ENCODE data around the gene STAB1. TPM values are rescaled to one million over a fixed set of nuclear protein-coding genes. Genes with fewer than 3 reads are reported as not detected.

Gene STAB1
- polyA plus RNA-seq, 4 donors: 31.3 to 42.3 (median 38.5) TPM

DNA sequence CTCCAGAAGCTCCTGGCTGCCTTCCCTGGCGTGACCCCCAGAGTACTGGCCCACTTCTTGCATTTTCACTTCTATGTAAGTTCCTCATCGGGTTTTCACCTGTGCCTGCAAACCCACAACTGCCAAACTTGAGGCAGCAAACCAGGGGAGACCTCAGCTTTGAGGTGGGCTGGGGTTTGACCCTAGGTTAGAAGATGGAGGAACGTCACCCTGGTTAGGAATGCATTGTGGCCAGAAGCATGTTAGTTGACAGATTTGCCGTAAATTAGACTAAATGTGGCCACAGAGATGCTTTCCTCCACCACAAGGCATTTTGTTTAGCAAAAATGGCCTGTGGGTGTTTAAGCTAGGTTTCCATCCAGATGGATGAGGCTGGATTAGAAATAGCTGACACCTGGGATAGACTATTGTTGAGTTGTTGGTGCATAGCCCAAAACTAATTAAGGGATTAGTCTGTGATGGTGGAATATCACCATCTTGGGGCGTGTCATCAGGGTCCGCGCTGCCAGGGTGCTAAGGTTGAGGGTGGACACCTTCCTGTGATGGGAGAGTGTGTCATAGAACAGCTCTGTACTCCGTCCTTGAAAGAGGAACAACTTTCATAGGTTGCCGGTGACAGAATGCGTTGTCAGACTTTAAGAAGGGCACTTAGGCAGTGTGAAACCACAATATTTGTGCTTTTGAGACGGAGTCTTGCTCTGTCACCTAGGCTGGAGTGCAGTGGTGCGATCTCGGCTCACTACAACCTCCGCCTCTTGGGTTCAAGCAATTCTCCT lies 36.2 kb upstream of the STAB1 start:
- no peak for DNase-seq (ENCODE audit: low read depth in 4 of 4, low spot score in 3 of 4)

DNA sequence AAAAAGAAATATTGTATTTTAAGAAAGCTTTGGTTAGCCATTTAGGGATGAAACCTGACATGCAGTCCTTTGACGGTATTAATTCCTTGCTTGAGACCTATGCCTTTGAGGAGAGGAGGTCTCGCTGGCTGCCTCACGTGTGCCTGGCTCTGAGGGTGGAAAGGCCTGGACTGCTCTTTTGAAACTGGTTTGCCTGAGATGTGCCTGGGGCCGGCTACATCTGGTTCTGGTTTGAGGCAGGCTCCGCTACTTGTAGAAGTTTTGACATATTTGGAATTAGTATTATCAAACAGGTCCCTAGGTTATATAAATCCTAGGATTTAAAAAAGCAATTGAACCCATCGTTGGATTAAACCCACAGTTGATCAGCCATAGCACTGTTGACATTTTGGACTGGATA lies 33.3 kb upstream of the STAB1 start:
- DNase-seq (ENCODE audit: low read depth in 4 of 4, low spot score in 3 of 4): no peak

DNA sequence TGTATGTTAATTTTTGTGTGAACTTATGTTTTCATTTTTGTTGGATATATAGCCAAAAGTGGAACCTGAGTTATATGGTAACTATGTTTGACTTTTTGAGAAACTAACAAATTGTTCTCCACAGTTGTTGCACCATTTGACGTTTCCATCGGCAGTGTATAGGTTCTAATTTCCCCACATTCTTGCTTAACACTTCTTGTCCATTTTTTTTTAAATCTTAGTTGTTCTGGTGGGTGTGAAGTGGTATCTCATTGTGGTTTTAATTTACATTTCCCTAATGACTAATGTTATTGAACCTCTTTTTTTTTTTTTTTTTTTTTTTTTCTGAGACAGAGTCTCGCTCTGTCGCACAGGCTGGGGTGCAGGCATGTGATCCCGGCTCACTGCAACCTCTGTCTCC lies 31.7 kb upstream of the STAB1 start:
- DNase-seq (ENCODE audit: low read depth in 4 of 4, low spot score in 3 of 4): no peak

DNA sequence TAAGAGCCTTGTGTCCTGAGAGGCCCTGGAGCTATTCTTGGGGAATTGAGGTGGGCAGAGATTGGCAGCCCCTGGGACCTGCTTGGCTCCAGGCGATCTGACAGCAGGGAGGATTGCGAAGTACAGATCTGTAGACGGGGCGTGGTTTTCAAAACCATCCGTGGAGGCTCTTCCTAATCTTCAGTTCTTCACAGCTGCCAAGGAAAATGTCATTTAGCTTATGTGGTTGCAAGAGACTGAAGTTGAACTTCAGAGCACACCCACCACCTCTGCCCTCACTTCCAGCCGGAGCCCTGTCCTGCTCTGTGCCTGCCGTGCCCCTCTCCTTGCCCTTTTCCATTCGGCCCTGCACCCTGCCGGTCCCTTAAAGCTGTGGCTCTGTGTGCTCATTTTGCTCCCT lies 26.8 kb upstream of the STAB1 start:
- DNase-seq (ENCODE audit: low read depth in 4 of 4, low spot score in 3 of 4): no peak

DNA sequence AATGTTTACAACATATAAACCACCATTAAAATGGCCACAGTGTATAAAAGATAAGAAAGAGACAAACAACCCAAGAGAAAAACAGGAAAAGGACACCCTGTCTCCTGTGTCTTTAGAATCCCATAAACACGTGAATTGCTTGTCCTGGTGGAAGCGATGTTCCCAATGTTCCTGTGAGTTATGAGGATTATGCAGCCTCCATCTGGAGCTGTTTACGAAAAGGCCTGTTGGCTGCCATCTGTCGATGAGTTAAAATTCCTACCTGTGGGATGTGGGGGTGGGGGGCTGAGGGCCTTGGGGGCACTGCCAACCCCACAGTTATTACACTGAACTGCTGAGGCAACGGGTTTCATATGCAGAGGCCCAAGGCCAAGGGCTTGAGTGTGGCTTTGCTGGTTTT lies 26.1 kb upstream of the STAB1 start:
- no peak for DNase-seq (ENCODE audit: low read depth in 4 of 4, low spot score in 3 of 4)

DNA sequence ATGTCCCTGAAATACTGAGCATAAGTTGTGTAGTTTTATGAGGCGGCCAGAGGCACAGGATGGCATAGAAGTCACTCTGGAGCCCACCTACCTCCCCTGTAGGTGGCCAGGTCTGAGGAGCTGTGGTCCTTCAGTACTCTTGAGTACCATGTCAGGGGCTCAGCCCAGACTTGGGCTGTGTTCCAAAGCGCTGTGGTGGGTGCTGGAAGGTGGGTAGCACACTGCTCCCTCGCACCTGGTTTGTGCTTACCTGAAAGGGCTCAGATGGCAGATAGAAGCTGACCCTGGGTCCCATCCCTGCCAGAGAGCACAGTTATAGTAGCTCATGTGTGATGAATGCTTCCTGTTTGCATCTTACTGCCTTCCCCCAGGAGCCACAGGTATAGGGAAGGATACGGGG lies 24.2 kb upstream of the STAB1 start:
- DNase-seq (ENCODE audit: low read depth in 4 of 4, low spot score in 3 of 4): no peak

DNA sequence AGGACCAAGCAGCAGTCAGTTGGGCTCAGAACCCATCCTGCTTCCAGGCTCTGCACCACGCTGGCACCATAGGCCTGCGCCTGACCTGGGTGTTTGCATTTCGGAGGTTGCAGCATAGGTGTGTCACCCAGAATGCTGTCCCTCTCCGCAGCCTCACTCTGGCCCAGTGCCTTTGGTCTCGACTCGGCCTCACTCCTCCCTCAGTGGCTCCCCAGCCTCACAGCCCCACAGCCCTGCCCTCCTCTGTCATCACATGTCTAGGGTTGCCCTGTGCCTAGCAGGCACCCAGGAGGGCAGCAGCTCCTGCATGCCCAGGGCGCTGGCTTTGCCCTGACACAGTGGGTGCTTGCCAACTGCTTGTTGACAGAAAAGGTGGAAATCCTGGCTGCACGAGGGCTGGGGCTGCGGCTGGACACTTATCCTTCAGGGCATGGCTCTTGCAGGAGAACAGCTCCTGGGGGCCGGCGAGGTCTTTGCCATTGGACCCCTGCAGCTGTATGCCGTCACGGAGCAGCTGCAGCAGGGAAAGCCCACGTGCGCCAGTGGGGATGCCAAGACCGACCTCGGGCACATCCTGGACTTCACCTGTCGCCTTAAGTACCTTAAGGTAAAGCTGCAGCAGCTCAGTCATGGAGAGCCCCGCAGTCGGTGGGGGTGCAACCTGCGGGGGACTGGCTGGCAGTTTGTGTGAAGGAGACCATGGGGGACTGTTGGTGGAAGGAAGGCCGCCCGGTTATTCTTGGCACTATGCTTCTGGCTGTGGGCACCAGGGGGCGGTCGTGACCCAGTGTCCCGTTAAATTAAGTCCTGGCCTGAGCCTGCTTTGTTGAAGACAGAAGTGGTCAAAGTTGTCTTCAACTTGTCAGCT lies 23.5 kb upstream of the STAB1 start:
- DNase-seq (ENCODE audit: low read depth in 4 of 4, low spot score in 3 of 4): no peak

DNA sequence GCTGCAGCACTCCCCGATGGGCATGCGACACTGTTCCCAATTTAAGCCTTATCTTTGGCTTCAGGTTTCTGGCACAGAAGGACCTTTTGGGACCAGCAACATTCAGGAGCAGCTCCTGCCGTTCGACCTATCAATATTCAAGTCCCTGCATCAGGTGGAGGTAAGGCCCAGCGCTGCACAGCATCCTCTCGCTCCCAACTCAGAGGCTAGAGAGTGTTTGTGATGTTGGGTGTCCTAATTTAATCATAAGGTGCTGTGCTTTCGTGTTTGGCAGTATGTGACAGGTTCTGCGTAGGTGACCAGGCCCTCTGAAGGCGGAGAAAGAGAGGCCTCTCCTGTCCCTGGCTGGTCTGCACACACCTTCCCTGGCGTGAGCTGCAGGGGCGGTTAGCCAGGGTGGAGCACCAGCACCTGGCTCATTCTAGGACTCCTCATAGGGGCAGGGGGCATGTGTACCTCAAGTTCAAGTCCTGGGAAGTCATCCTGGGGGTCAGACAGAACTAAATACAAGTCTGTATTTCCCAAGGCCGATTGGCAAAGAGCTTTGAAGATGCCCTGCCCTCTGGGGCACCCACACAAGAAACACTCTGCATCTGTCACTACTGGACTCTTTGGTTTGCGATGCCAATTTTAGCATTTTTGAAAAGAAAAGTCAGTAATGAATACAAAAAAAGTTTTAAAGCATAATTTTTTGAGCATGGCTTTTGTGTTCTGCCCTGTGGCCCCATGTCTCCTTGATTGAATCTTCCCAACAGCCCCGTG lies 22.7 kb upstream of the STAB1 start:
- DNase-seq (ENCODE audit: low read depth in 4 of 4, low spot score in 3 of 4): no peak

DNA sequence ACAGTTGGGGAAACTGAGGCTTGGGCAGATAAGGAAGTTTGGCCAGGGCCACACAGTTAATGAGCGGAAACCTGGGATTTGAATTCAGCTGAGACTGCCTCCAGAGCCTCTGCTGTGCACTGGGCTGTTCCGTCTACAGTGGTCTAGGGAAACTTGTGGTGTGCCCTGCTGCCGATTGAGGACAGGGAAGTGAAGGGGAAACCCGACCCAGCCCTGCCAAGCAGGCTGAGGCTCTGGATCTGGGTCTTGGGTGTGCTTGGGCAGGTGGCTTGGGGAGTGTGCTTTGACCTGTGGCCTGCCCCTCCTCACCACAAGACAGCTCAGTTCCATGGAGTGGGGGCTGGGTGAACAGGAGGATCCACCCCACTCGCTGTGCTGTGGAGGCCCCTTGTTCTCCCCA lies 22.1 kb upstream of the STAB1 start:
- no peak for DNase-seq (ENCODE audit: low read depth in 4 of 4, low spot score in 3 of 4)

DNA sequence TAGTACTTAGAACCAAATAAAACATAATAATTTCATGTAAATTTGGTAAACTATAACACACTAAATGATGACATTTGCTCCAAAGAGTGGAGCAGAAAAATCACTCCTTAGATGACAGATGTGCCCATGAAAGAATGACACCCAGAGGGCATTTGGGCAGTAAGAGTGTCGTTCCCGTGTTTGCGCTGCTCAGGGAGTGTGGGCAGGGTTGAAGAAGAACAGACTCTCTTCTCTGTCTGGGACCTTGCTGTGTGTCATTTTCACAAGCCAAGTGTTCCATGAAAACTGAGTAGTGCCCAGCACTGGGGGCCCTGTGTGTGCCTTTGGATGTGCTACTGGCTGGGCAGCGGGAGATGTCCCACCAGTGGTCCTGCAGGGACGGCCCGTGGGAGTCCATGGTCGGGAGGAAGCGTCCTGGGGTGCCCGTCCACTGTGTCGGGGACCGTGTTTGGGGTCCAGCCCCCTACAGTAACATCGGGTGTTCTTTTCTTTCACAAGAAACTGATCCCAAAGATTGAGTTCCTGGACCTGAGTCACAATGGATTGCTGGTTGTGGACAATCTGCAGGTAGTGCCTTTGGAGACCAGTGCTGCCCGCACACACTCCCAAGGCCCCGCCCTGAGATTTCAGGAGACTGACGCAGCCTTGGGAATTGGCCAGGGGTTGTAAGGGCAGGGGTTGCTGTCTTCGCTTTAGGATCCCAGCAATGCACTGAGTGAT lies 17.9 kb upstream of the STAB1 start:
- no peak for DNase-seq (ENCODE audit: low read depth in 4 of 4, low spot score in 3 of 4)

DNA sequence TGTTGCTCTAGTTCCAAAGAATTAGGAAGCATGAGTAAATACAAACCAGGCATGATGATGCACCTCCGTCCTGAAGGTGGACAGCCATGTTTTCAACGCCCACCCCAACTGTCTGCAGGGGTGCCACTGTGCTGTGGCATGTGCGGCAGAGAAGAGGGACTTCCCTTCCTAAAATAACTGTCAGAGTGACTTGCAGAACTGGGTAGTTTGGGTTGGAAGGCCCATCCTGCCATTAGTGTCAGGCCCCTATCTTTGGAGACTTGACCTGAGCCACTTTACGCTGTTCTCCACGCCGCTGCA lies 17.4 kb upstream of the STAB1 start:
- no peak for DNase-seq (ENCODE audit: low read depth in 4 of 4, low spot score in 3 of 4)

DNA sequence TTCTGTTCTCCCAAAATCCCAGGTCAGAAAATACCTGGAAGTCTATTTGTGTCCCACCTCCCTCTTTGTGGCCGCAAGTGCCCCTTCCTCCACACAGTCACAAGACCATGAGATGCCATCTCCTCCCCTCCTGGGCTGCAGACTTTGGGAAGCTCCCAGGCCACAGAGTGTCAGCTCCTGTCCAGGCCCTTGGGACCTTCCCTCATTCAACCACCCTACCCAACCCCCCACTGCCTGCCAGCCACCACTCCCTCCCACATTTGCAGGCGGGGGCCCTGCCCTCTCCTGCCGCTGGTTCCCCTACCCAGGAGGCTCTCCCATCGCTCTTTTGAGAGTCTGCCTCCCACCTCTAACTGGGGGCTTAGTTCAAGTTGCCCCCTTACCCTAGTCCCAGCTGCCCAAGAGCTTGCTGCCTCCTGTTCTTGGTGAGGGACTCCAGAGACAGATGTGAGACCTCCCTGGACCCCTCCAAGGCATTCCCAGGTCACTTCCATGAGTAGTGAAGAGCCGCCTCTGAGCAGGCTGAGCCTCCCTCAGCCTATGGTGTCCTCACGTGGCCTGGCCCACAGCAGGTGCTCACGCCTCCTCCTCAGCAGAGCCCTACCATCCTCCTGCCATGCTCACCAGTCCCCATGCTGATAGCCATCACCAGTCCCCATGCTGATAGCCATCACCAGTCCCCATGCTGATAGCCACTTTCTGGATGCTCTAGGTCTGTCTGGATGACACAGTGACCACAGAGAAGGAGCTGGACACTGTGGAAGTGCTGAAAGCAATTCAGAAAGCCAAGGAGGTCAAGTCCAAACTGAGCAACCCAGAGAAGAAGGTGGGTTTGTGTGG lies 15.9 kb upstream of the STAB1 start:
- DNase-seq (ENCODE audit: low read depth in 4 of 4, low spot score in 3 of 4): no peak

DNA sequence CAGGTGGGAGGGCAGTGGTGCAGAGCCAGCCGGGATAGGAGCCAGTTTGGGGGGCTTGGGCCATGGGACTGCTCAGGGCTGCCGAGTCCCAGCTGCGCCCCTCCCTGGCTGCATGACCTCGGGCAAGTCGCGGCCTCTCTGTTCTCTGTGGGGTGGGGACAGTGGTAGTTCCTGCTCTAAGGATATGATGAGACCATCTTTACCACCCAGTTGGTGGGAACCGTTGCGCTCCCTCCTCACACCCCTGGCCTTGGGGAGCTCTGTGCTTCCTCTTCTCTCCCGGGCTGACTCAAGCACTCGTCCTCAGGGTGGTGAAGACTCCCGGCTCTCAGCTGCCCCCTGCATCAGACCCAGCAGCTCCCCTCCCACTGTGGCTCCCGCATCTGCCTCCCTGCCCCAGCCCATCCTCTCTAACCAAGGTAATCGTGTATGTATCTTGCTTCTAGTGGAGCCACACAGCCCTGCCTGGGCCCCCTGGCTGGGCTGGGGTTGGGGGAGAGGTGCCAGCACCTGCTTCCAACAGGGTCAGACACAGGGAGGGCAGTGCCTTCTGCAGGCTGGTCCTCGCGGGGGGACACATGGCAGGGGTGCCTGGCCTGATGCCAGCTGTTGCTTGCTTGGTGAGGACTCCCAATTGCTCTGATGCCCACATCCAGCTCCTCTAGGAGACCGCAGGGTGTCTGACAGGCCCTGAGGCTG lies 15.1 kb upstream of the STAB1 start:
- no peak for DNase-seq (ENCODE audit: low read depth in 4 of 4, low spot score in 3 of 4)

DNA sequence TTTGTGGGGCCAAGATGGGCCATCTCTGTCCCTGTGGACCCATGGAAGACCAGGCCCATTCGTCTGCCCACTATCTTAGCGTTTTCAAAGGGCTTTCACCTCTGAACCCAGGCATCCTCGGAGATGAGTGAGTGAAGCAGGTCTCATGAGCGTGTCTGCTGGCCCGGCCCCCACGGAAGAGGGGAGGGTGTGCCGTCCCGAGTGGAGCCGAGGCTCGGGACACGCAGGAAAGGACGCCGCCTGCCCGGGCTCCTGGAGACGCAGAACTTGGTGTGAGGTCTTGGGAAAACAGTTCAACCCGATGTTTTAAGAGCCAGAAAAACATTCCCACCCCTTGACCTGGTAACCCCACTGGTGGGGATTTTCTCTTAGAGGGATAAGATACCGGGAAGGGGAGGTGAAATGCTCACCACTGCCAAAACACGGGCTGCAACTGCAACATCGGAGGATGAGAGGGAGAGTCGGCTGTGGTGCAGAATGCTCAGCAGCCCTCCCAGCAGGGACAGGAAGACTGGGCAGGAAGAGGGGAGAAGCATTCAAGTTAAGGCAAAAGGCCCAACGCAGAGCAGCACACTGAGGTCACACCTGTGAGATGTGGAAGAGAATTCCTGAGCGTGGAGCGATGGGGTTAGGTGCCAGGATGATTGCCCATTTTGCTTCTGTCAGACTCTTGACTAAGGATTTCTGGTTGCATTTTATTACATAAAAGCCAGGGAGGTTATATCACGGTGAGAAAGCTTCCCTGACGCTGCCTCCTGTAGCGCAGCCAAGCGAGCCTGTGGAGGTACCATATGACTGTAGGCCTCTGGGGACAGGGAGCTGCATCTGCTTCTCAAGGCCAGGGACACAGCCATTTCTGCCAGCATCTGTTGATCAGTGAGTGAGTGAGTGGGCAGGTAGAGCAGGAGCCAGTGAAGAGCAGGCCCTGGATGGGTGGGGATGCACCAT lies 14.1 kb upstream of the STAB1 start:
- no peak for DNase-seq (ENCODE audit: low read depth in 4 of 4, low spot score in 3 of 4)

DNA sequence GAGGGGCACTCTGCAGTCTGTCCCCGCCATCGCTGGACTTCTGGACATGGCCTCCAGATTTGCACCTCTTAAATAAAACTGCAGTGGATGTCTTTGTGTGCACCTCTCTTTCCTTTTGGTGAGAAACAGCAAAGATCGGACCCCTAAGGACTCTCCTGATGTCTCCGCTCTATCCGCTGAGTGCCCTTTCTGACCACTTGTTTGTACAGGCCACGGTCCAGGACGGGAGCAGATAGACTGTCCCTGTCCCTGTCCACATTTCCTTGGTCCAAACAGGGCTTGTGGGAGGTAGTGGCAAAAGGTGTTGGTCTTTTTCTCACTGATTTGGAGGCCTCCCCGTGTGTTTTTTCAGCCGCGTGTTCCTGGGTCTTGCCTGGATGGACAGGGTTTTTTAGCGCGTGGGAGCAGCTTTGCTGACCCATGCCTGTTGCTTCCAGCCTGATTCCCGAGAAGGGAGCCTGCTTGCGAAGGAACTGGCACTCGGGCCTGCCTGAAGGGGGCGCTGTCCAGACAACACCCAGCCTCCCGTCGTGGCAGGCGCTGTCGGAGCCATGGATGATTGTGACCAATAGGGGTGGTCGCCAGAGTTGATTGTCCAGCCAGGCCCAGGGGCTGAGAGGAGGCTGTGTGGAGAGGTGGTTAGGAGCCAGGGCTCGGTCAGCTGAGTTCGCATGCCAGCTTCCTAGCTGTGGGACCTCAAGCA lies 13.2 kb upstream of the STAB1 start:
- DNase-seq (ENCODE audit: low read depth in 4 of 4, low spot score in 3 of 4): no peak

DNA sequence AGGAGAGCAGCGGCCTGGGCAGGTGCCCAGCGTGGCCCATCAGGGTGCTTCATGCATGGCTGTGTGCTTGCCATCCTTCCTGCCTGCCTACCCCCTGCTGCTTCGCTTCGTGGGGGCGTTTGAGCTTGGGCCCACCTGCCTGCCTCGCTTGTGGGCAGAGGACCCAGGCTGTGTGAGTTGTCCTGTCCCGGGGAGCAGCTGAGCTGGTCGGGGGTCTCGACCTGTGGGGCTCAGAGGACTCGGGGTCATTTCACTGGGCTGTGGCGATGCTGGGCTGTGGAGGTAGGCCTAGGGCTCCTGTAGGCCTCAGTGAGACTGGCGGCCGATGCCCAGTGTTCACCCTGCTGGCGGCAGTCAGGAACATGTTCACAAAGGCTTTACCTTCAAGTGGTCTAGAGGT lies 12.1 kb upstream of the STAB1 start:
- no peak for DNase-seq (ENCODE audit: low read depth in 4 of 4, low spot score in 3 of 4)

DNA sequence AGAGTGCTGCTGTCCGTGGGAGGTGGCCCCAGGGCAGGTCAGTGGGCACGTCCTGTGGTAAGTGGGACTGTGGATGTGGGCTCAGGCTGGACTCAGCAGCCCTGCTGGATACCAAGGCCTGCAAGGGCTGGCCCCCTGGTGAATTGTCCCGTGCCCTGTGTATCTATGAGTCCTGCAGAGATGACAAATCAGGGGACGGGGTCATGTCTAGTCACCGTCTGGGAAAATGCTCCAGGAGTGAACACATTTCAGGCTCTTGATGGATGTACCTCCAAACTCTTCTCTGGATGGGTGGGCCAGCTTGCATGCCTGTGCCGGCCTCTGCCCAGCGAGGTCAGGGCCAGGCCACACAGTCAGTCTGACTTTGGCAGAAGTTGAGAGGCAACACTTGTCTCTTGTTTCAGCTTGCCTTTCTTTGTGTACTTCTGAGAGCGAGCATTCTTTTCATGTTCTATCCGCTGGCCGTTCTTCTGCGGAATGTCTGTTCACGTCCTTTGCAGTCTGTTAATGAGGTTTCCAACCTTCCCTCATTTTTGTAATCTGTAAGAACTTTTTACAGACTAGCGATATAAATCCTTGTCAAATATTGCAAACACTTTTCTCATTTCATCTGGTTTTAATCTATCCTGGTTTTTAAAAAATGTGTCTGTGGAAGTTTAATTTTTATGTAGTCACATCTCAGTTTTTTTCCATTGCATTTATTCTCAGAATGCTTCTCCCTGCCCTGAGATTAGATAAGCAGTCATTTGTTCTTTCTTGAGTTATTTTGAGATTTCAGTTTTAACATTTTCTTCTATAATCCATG lies 11.4 kb upstream of the STAB1 start:
- DNase-seq (ENCODE audit: low read depth in 4 of 4, low spot score in 3 of 4): no peak

Measured in right renal pelvis (tissue), 4 donors.